ENCODE data around the gene DOP1A.
A peak's percentile ranks its signal among the peaks of the same experiment; 100 is the strongest.

Gene DOP1A

GRCh38 chr6:83067448-83068439, at the start of gene DOP1A:
DOP1A (plus strand) TSS chr6:83067671; CDS start chr6:83096978, 29,307 bp downstream.
- Histone ChIP-seq H3K4me3 (ENCODE audit: low read length in 2 of 2) (peak within 1 kb of the TSS; percentile 94), H3K9ac (ENCODE audit: low read depth in 1 of 2, low read length in 2 of 2) (peak within 1 kb of the TSS; percentile 84 to 92), H3K9me3 (ENCODE audit: control insufficient read depth in 2 of 2, low read length in 2 of 2) (no peaks in the 10 kb centered on the region), H3K4me1 (ENCODE audit: control insufficient read depth in 2 of 2, insufficient read depth in 2 of 2, low read length in 2 of 2) (peaks cover 23 to 29% of the 10 kb centered on the region in 2 donors), H3K36me3 (ENCODE audit: control insufficient read depth in 2 of 2, insufficient read depth in 2 of 2, low read length in 2 of 2) (no peaks in the 10 kb centered on the region), H3K27me3 (ENCODE audit: control insufficient read depth in 2 of 2, insufficient read depth in 2 of 2, low read length in 2 of 2) (no peaks in the 10 kb centered on the region), H3K27ac (ENCODE audit: low read depth in 2 of 2, low read length in 2 of 2) (peak within 1 kb of the TSS; percentile 95 to 98)

- Histone ChIP-seq H3K27me3 (ENCODE audit: control insufficient read depth in 2 of 2, insufficient read depth in 2 of 2, low read length in 2 of 2) (no peaks in the 10 kb centered on the region), H3K9ac (ENCODE audit: low read depth in 1 of 2, low read length in 2 of 2) (no peak overlapping the region), H3K4me1 (ENCODE audit: control insufficient read depth in 2 of 2, insufficient read depth in 2 of 2, low read length in 2 of 2) (no peaks in the 10 kb centered on the region), H3K27ac (ENCODE audit: low read depth in 2 of 2, low read length in 2 of 2) (no peak overlapping the region), H3K9me3 (ENCODE audit: control insufficient read depth in 2 of 2, low read length in 2 of 2) (no peaks in the 10 kb centered on the region), H3K4me3 (ENCODE audit: low read length in 2 of 2) (no peak overlapping the region), H3K36me3 (ENCODE audit: control insufficient read depth in 2 of 2, insufficient read depth in 2 of 2, low read length in 2 of 2) (peaks cover 3 to 5% of the 10 kb centered on the region in 2 donors)
These were observed 47.7 kb upstream of the DOP1A start for GRCh38 chr6:83019741-83020140.

GRCh38 chr6:83031689-83032088, 35.8 kb upstream of the DOP1A start:
- Histone ChIP-seq H3K36me3 (ENCODE audit: control insufficient read depth in 2 of 2, insufficient read depth in 2 of 2, low read length in 2 of 2) (peaks cover 0 to 3% of the 10 kb centered on the region in 2 donors), H3K4me3 (ENCODE audit: low read length in 2 of 2) (no peak overlapping the region), H3K27me3 (ENCODE audit: control insufficient read depth in 2 of 2, insufficient read depth in 2 of 2, low read length in 2 of 2) (no peaks in the 10 kb centered on the region), H3K27ac (ENCODE audit: low read depth in 2 of 2, low read length in 2 of 2) (no peak overlapping the region), H3K9me3 (ENCODE audit: control insufficient read depth in 2 of 2, low read length in 2 of 2) (peaks cover 3 to 4% of the 10 kb centered on the region in 2 donors), H3K4me1 (ENCODE audit: control insufficient read depth in 2 of 2, insufficient read depth in 2 of 2, low read length in 2 of 2) (no peaks in the 10 kb centered on the region), H3K9ac (ENCODE audit: low read depth in 1 of 2, low read length in 2 of 2) (no peak overlapping the region)

GRCh38 chr6:83038246-83038645, 29.2 kb upstream of the DOP1A start:
- H3K36me3 ChIP-seq (ENCODE audit: control insufficient read depth in 2 of 2, insufficient read depth in 2 of 2, low read length in 2 of 2): no peaks in the 10 kb centered on the region
- H3K27ac ChIP-seq (ENCODE audit: low read depth in 2 of 2, low read length in 2 of 2): no peak overlapping the region
- no peaks in the 10 kb centered on the region for H3K27me3 ChIP-seq (ENCODE audit: control insufficient read depth in 2 of 2, insufficient read depth in 2 of 2, low read length in 2 of 2)
- H3K9me3 ChIP-seq (ENCODE audit: control insufficient read depth in 2 of 2, low read length in 2 of 2): no peaks in the 10 kb centered on the region
- H3K4me3 ChIP-seq (ENCODE audit: low read length in 2 of 2): no peak overlapping the region
- no peaks in the 10 kb centered on the region for H3K4me1 ChIP-seq (ENCODE audit: control insufficient read depth in 2 of 2, insufficient read depth in 2 of 2, low read length in 2 of 2)
- H3K9ac ChIP-seq (ENCODE audit: low read depth in 1 of 2, low read length in 2 of 2): no peak overlapping the region

GRCh38 chr6:83042467-83043053, 24.9 kb upstream of the DOP1A start:
- no peak overlapping the region for H3K27ac ChIP-seq (ENCODE audit: low read depth in 2 of 2, low read length in 2 of 2)
- H3K4me3 ChIP-seq (ENCODE audit: low read length in 2 of 2): no peak overlapping the region
- H3K9ac ChIP-seq (ENCODE audit: low read depth in 1 of 2, low read length in 2 of 2): no peak overlapping the region
- peaks cover 0 to 5% of the 10 kb centered on the region in 2 donors for H3K36me3 ChIP-seq (ENCODE audit: control insufficient read depth in 2 of 2, insufficient read depth in 2 of 2, low read length in 2 of 2)
- no peaks in the 10 kb centered on the region for H3K27me3 ChIP-seq (ENCODE audit: control insufficient read depth in 2 of 2, insufficient read depth in 2 of 2, low read length in 2 of 2)
- H3K4me1 ChIP-seq (ENCODE audit: control insufficient read depth in 2 of 2, insufficient read depth in 2 of 2, low read length in 2 of 2): no peaks in the 10 kb centered on the region
- no peaks in the 10 kb centered on the region for H3K9me3 ChIP-seq (ENCODE audit: control insufficient read depth in 2 of 2, low read length in 2 of 2)

DNA sequence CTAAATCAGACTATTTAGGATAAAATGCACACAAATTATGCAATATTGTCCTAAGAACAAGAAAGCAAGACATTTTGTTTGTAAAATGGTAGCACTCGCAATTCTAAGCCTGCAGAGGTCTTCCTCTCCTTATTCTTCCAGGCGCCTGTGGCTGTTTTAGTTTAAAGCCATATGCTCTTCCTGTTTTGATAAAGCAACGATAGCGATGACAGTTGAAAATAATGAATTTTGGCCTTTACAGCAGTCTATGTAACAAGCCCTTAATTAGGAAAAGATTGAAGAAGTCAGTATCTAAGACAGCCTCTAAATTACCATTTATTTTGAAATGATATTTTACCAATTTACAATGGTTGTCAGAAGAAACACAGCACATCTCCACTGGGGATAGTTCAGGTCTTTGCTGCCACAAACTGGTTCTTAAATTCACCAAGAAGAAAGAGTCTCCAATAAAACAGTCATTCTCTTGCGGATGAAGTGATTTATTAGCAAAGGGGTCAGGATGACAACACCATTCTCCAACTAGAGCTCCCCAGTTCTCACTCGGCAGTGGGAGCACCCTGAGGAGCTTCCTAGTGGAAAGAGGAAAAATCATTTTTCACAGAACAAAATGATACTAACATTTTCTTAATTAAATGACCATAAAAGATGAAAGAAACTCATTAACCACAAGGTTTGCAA, 23.2 kb upstream of the DOP1A start:
- no peak overlapping the region for H3K9ac ChIP-seq (ENCODE audit: low read depth in 1 of 2, low read length in 2 of 2)
- no peaks in the 10 kb centered on the region for H3K9me3 ChIP-seq (ENCODE audit: control insufficient read depth in 2 of 2, low read length in 2 of 2)
- no peak overlapping the region for H3K4me3 ChIP-seq (ENCODE audit: low read length in 2 of 2)
- no peaks in the 10 kb centered on the region for H3K4me1 ChIP-seq (ENCODE audit: control insufficient read depth in 2 of 2, insufficient read depth in 2 of 2, low read length in 2 of 2)
- H3K27ac ChIP-seq (ENCODE audit: low read depth in 2 of 2, low read length in 2 of 2): no peak overlapping the region
- peaks cover 0 to 5% of the 10 kb centered on the region in 2 donors for H3K36me3 ChIP-seq (ENCODE audit: control insufficient read depth in 2 of 2, insufficient read depth in 2 of 2, low read length in 2 of 2)
- no peaks in the 10 kb centered on the region for H3K27me3 ChIP-seq (ENCODE audit: control insufficient read depth in 2 of 2, insufficient read depth in 2 of 2, low read length in 2 of 2)

GRCh38 chr6:83047065-83047754, 20.3 kb upstream of the DOP1A start:
- H3K36me3 ChIP-seq (ENCODE audit: control insufficient read depth in 2 of 2, insufficient read depth in 2 of 2, low read length in 2 of 2): peaks cover 0 to 5% of the 10 kb centered on the region in 2 donors
- no peaks in the 10 kb centered on the region for H3K27me3 ChIP-seq (ENCODE audit: control insufficient read depth in 2 of 2, insufficient read depth in 2 of 2, low read length in 2 of 2)
- H3K4me1 ChIP-seq (ENCODE audit: control insufficient read depth in 2 of 2, insufficient read depth in 2 of 2, low read length in 2 of 2): no peaks in the 10 kb centered on the region
- no peak overlapping the region for H3K4me3 ChIP-seq (ENCODE audit: low read length in 2 of 2)
- no peaks in the 10 kb centered on the region for H3K9me3 ChIP-seq (ENCODE audit: control insufficient read depth in 2 of 2, low read length in 2 of 2)
- H3K9ac ChIP-seq (ENCODE audit: low read depth in 1 of 2, low read length in 2 of 2): no peak overlapping the region
- no peak overlapping the region for H3K27ac ChIP-seq (ENCODE audit: low read depth in 2 of 2, low read length in 2 of 2)

- Histone ChIP-seq H3K9ac (ENCODE audit: low read depth in 1 of 2, low read length in 2 of 2) (no peak overlapping the region), H3K27ac (ENCODE audit: low read depth in 2 of 2, low read length in 2 of 2) (no peak overlapping the region), H3K27me3 (ENCODE audit: control insufficient read depth in 2 of 2, insufficient read depth in 2 of 2, low read length in 2 of 2) (no peaks in the 10 kb centered on the region), H3K4me1 (ENCODE audit: control insufficient read depth in 2 of 2, insufficient read depth in 2 of 2, low read length in 2 of 2) (no peaks in the 10 kb centered on the region), H3K36me3 (ENCODE audit: control insufficient read depth in 2 of 2, insufficient read depth in 2 of 2, low read length in 2 of 2) (peaks cover 0 to 1% of the 10 kb centered on the region in 2 donors), H3K4me3 (ENCODE audit: low read length in 2 of 2) (no peak overlapping the region), H3K9me3 (ENCODE audit: control insufficient read depth in 2 of 2, low read length in 2 of 2) (no peaks in the 10 kb centered on the region)
These were observed 15.9 kb upstream of the DOP1A start for GRCh38 chr6:83051377-83052172.

GRCh38 chr6:83053678-83054077, 13.8 kb upstream of the DOP1A start:
- Histone ChIP-seq H3K9ac (ENCODE audit: low read depth in 1 of 2, low read length in 2 of 2) (no peak overlapping the region), H3K27me3 (ENCODE audit: control insufficient read depth in 2 of 2, insufficient read depth in 2 of 2, low read length in 2 of 2) (no peaks in the 10 kb centered on the region), H3K9me3 (ENCODE audit: control insufficient read depth in 2 of 2, low read length in 2 of 2) (no peaks in the 10 kb centered on the region), H3K4me1 (ENCODE audit: control insufficient read depth in 2 of 2, insufficient read depth in 2 of 2, low read length in 2 of 2) (no peaks in the 10 kb centered on the region), H3K36me3 (ENCODE audit: control insufficient read depth in 2 of 2, insufficient read depth in 2 of 2, low read length in 2 of 2) (peaks cover 0 to 2% of the 10 kb centered on the region in 2 donors), H3K4me3 (ENCODE audit: low read length in 2 of 2) (no peak overlapping the region), H3K27ac (ENCODE audit: low read depth in 2 of 2, low read length in 2 of 2) (no peak overlapping the region)
